H1 (cell line): Measurements from ENCODE around the gene DNA2. TPM values are rescaled to one million over a fixed set of nuclear protein-coding genes. Genes with fewer than 3 reads are reported as not detected.

Experiments
- CTCF ChIA-PET: fragments of 300-600 bp; sonication (Branson Sonifier 250); formaldehyde crosslinking; loops from one replicate; lab custom pipeline; 2021; ENCODE audit not compliant: partially characterized antibody; lab: Charles Lee
- POLR2A ChIA-PET: fragments of 300-600 bp; sonication (Branson Sonifier 250); formaldehyde crosslinking; loops from one replicate; lab custom pipeline; 2021; ENCODE audit warnings: inconsistent platforms; ENCODE audit not compliant: partially characterized antibody; lab: Charles Lee
- DNase-seq, 2 experiments: peaks; one replicate each; pipeline versions ENCODE4 v3.0.0 to v3.0.0-alpha.2; 2010 to 2022; ENCODE audit warnings: low spot score in 2 of 2, low read depth in 1 of 2, mixed read lengths in 1 of 2
- FAIRE-seq: peaks from 2 replicates; lab custom pipeline; 2011; peaks lifted over from hg19 to GRCh38; lab: Jason Lieb, UNC
- H2AFZ ChIP-seq: 2 replicates; pipeline ENCODE4 v1.8.1; 2012; ENCODE audit warnings: low read length, inconsistent platforms
- H2AK5ac ChIP-seq: 2 replicates; pipeline ENCODE4 v1.6.1; 2013; ENCODE audit warnings: low read depth, low read length
- H2BK120ac ChIP-seq: replicated peaks from 2 replicates; pipeline ENCODE3; 2013; ENCODE audit warnings: low read depth, low read length, inconsistent platforms
- H2BK12ac ChIP-seq: 2 replicates; pipeline ENCODE4 v1.6.1; 2013; ENCODE audit warnings: low read depth, low read length
- H2BK15ac ChIP-seq: 2 replicates; pipeline ENCODE4 v1.6.1; 2013; ENCODE audit warnings: low read length
- H2BK20ac ChIP-seq: 2 replicates; pipeline ENCODE4 v1.6.1; 2013; ENCODE audit warnings: low read length
- H2BK5ac ChIP-seq: 2 replicates; pipeline ENCODE4 v1.6.1; 2013; ENCODE audit warnings: low read depth, low read length
- H3K14ac ChIP-seq: 2 replicates; pipeline ENCODE4 v1.6.1; 2013; ENCODE audit warnings: inconsistent platforms; ENCODE audit not compliant: insufficient read length
- H3K18ac ChIP-seq: 2 replicates; pipeline ENCODE4 v1.6.1; 2013; ENCODE audit warnings: low read length; ENCODE audit errors: extremely low read depth
- H3K23ac ChIP-seq: 2 replicates; pipeline ENCODE4 v1.6.1; 2013; ENCODE audit warnings: inconsistent platforms; ENCODE audit not compliant: insufficient read length
- H3K23me2 ChIP-seq: 2 replicates; pipeline ENCODE4 v1.6.1; 2013; ENCODE audit warnings: low read depth, low read length
- H3K27ac ChIP-seq: 2 replicates; pipeline ENCODE4 v1.6.1; 2011; ENCODE audit warnings: low read depth, low read length, inconsistent platforms
- H3K27me3 ChIP-seq, 4 experiments: replicated peaks in 1 of 4; 1 replicate in 1 of 4; 2 replicates in 3 of 4; pipeline versions ENCODE4 v1.6.1 to v1.8.1; 2011 to 2013; ENCODE audit warnings: low read length in 3 of 4, mild to moderate bottlenecking in 3 of 4, inconsistent platforms in 2 of 4, mixed read lengths in 2 of 4, moderate library complexity in 1 of 4; ENCODE audit not compliant: control insufficient read depth in 3 of 4, insufficient read depth in 3 of 4; ENCODE audit errors: extremely low read depth in 1 of 4
- H3K36me3 ChIP-seq, 4 experiments: 2 replicates each; pipeline versions ENCODE4 v1.6.1 to v1.8.1; 2011 to 2013; ENCODE audit warnings: mild to moderate bottlenecking in 4 of 4, low read length in 3 of 4, moderate library complexity in 2 of 4, control low read depth in 1 of 4, inconsistent platforms in 1 of 4; ENCODE audit not compliant: insufficient read depth in 4 of 4, control insufficient read depth in 2 of 4
- H3K4ac ChIP-seq: replicated peaks from 2 replicates; pipeline ENCODE3; 2013; ENCODE audit warnings: low read length, low read depth, mixed read lengths, inconsistent platforms; ENCODE audit not compliant: insufficient read length
- H3K4me1 ChIP-seq, 4 experiments: replicated peaks in 1 of 4; 1 replicate in 1 of 4; 2 replicates in 3 of 4; pipeline versions ENCODE4 v1.6.1 to v1.8.1; 2011 to 2013; ENCODE audit warnings: low read length in 3 of 4, inconsistent platforms in 2 of 4, mixed read lengths in 1 of 4; ENCODE audit not compliant: insufficient read depth in 4 of 4, control insufficient read depth in 3 of 4
- H3K4me2 ChIP-seq, 2 experiments: 2 replicates each; pipeline versions ENCODE4 v1.6.1 to v1.8.1; 2011 to 2013; ENCODE audit warnings: low read depth in 2 of 2, low read length in 2 of 2, control low read depth in 1 of 2, inconsistent platforms in 1 of 2, mild to moderate bottlenecking in 1 of 2; ENCODE audit not compliant: insufficient read depth in 1 of 2
- H3K4me3 ChIP-seq, 4 experiments: fragments of 200-600, 300-600 bp in 1 of 4; sonication (generic), shearing (Covaris generic), sonication (Bioruptor Twin) in 1 of 4; 2 replicates each; pipeline versions ENCODE4 v1.5.1 to v1.8.1; 2011 to 2016; ENCODE audit warnings: low read length in 4 of 4, low read depth in 3 of 4, control low read depth in 2 of 4, inconsistent platforms in 2 of 4, mild to moderate bottlenecking in 2 of 4, mixed read lengths in 1 of 4, moderate library complexity in 1 of 4; ENCODE audit not compliant: insufficient read depth in 2 of 4; ENCODE audit errors: extremely low read depth in 1 of 4
- H3K56ac ChIP-seq: replicated peaks from 2 replicates; pipeline ENCODE3; 2013; ENCODE audit warnings: low read depth, mild to moderate bottlenecking, mixed read lengths, low read length, inconsistent platforms; ENCODE audit not compliant: insufficient read length
- H3K79me1 ChIP-seq: 2 replicates; pipeline ENCODE4 v1.6.1; 2013; ENCODE audit warnings: low read depth, low read length, control low read depth
- H3K79me2 ChIP-seq, 2 experiments: 2 replicates each; pipeline versions ENCODE4 v1.6.1 to v1.8.1; 2012 to 2013; ENCODE audit warnings: low read length in 2 of 2, mild to moderate bottlenecking in 2 of 2, inconsistent platforms in 1 of 2; ENCODE audit not compliant: insufficient read depth in 2 of 2, control insufficient read depth in 1 of 2
- H3K9ac ChIP-seq, 4 experiments: replicated peaks in 1 of 4; 1 replicate in 1 of 4; 2 replicates in 3 of 4; pipeline versions ENCODE4 v1.6.1 to v1.8.1; 2011 to 2013; ENCODE audit warnings: low read depth in 3 of 4, low read length in 3 of 4, control low read depth in 2 of 4, mild to moderate bottlenecking in 2 of 4, moderate library complexity in 2 of 4, inconsistent platforms in 1 of 4; ENCODE audit errors: extremely low read depth in 1 of 4
- H3K9me3 ChIP-seq, 2 experiments: 2 replicates each; pipeline versions ENCODE4 v1.6.1 to v1.8.1; 2012 to 2013; ENCODE audit warnings: mild to moderate bottlenecking in 2 of 2, moderate library complexity in 2 of 2, control low read depth in 1 of 2, inconsistent platforms in 1 of 2, low read depth in 1 of 2, low read length in 1 of 2, mixed read lengths in 1 of 2; ENCODE audit not compliant: insufficient read depth in 2 of 2
- H4K20me1 ChIP-seq, 2 experiments: replicated peaks in 1 of 2; 2 replicates each; pipeline versions ENCODE3 to v1.8.1; 2011 to 2013; ENCODE audit warnings: inconsistent platforms in 2 of 2, low read length in 2 of 2, mild to moderate bottlenecking in 1 of 2; ENCODE audit not compliant: insufficient read depth in 2 of 2, control insufficient read depth in 1 of 2
- H4K5ac ChIP-seq: 2 replicates; pipeline ENCODE4 v1.6.1; 2013; ENCODE audit warnings: low read length, low read depth, mixed read lengths, inconsistent platforms; ENCODE audit not compliant: insufficient read length
- H4K8ac ChIP-seq: 2 replicates; pipeline ENCODE4 v1.8.0; 2013; ENCODE audit warnings: mild to moderate bottlenecking, moderate library complexity, low read length, inconsistent platforms; ENCODE audit not compliant: insufficient read depth; ENCODE audit errors: extremely low read depth
- H4K91ac ChIP-seq: replicated peaks from 2 replicates; pipeline ENCODE3; 2013; ENCODE audit warnings: low read length, mixed read lengths, inconsistent platforms; ENCODE audit not compliant: insufficient read length
- ASH2L ChIP-seq: fragments of 200-600, 300-600 bp; sonication (generic); IDR thresholded peaks from one replicate; pipeline ENCODE4 v1.7.1; 2017; ENCODE audit warnings: low read length
- EZH2 ChIP-seq: fragments of 200-600 bp; sonication (generic); IDR thresholded peaks from 2 replicates; pipeline ENCODE4 v1.7.1; 2012; ENCODE audit warnings: low read depth, mild to moderate bottlenecking, moderate library complexity, low read length, inconsistent platforms; ENCODE audit not compliant: severe bottlenecking
- POU5F1 ChIP-seq: IDR thresholded peaks from 2 replicates; pipeline ENCODE4 v1.6.1; 2011; ENCODE audit warnings: low read depth, mild to moderate bottlenecking, low read length, moderate library complexity
- RAD21 ChIP-seq, 2 experiments: IDR thresholded peaks in 1 of 2; conservative IDR thresholded peaks in 1 of 2; 2 replicates each; pipeline ENCODE4 v1.6.1; 2011; ENCODE audit warnings: low read depth in 2 of 2, low read length in 2 of 2, improper control_type of control experiment in 1 of 2, inconsistent platforms in 1 of 2, mild to moderate bottlenecking in 1 of 2, moderate library complexity in 1 of 2
- RFX5 ChIP-seq: IDR thresholded peaks from 2 replicates; pipeline ENCODE4 v1.6.1; 2011; ENCODE audit warnings: low read depth, low read length, improper control_type of control experiment, borderline replicate concordance
- SAP30 ChIP-seq: fragments of 300-600 bp; sonication (generic); IDR thresholded peaks from 2 replicates; pipeline ENCODE4 v1.7.1; 2012; ENCODE audit warnings: low read length, moderate library complexity, mild to moderate bottlenecking, inconsistent platforms; ENCODE audit not compliant: insufficient read depth, insufficient replicate concordance
- WGBS, 2 experiments: shearing (Covaris generic) in 1 of 2; methylation state at CpG; one replicate each; pipeline versions ENCODE4 v1.1.6 to v1.1.7; 2013 to 2015; ENCODE audit warnings: low lambda C conversion rate in 2 of 2, mixed read lengths in 2 of 2, inconsistent platforms in 1 of 2, low coverage in 1 of 2, missing lambda C conversion rate in 1 of 2; ENCODE audit not compliant: insufficient replicate concordance in 2 of 2, insufficient coverage in 1 of 2, insufficient read length in 1 of 2; ENCODE audit errors: extremely low coverage in 1 of 2, missing lambda C conversion rate in 1 of 2; 5-methylcytosine and 5-hydroxymethylcytosine counted together
- polyA plus RNA-seq, 7 experiments: library from polyadenylated mRNA; depleted of rRNA in 3 of 7; stranded (reverse) in 5 of 7; unstranded in 2 of 7; fragments of >200 nt in 5 of 7; fragments of 200-250 nt in 2 of 7; gene quantifications; 1 replicate in 5 of 7; 2 replicates in 1 of 7; 4 replicates in 1 of 7; pipeline versions ENCODE4 v1.2.1 to v1.2.3, GENCODE V29; 2011 to 2013; ENCODE audit warnings: missing spikeins in 2 of 7, mixed read lengths in 2 of 7
- total RNA-seq: library from RNA; stranded (reverse); fragmentation: NEBNext Ultra II Directional; extraction: Animal tissue kit (Norgen Biotek cat#: 25700); gene quantifications from 2 replicates; pipeline ENCODE4 v1.2.1, GENCODE V29; 2021

DNA2 gene
- total and polyA plus RNA-seq, 2 of the 8 experiments (the other 6 are each of a cell fraction or from before 2014, with no cell fraction given): 16.0 to 57.9 TPM

DNA sequence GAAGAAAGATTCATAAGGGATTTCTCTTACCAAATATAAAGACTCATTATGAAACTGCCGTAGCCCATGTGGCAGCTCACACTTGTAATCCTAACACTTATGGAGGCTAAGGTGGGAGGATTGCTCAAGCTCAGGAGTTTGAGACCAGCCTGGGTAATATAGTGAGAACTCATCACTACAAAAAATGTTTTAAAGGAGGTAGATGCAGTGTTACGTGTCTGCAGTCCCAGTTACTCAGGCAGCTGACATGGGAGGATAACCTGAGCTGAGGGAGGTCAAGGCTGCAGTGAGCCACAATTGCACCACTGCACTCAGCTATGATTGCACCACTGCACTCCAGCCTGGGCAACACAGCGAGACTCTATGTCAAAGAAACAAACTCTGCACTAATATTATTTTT lies 18.1 kb upstream of the DNA2 start:
- TF ChIP-seq RAD21 (IDR thresholded peaks at IDR 0.05 in 1 of 2, conservative IDR thresholded peaks at IDR 0.05 in 1 of 2; ENCODE audit: low read depth in 2 of 2, low read length in 2 of 2) (no peak), SAP30 (no peak), EZH2 (no peak), ASH2L (no peak), POU5F1 (no peak), RFX5 (no peak)
- no peak overlapping the region for H3K9ac ChIP-seq
- H4K5ac ChIP-seq: no peak overlapping the region
- no peak overlapping the region for H4K91ac ChIP-seq
- no peak overlapping the region for H3K27ac ChIP-seq
- no peak for FAIRE-seq
- no peak overlapping the region for H3K4me2 ChIP-seq
- H2AFZ ChIP-seq: no peak overlapping the region
- no peak overlapping the region for H4K8ac ChIP-seq
- no peak overlapping the region for H2BK5ac ChIP-seq
- DNase-seq: no peak
- H3K79me2 ChIP-seq: no peaks in the 10 kb centered on the region
- no peaks in the 10 kb centered on the region for H3K23me2 ChIP-seq
- no peaks in the 10 kb centered on the region for H4K20me1 ChIP-seq
- H3K27me3 ChIP-seq: no peaks in the 10 kb centered on the region
- no peaks in the 10 kb centered on the region for H3K79me1 ChIP-seq
- H3K9me3 ChIP-seq: no peaks in the 10 kb centered on the region
- POLR2A ChIA-PET: no interaction called here
- no peak overlapping the region for H3K4me3 ChIP-seq
- H2BK120ac ChIP-seq: no peak overlapping the region
- no peak overlapping the region for H3K14ac ChIP-seq
- WGBS, 2 experiments: 96% methylated on average over 3 of the region's 3 CpGs; no CpG with 5 or more reads in 1 of the 2 experiments
- no peak overlapping the region for H2AK5ac ChIP-seq
- H3K4ac ChIP-seq: no peak overlapping the region
- H3K4me1 ChIP-seq: no peaks in the 10 kb centered on the region
- no peak overlapping the region for H2BK20ac ChIP-seq
- no peak overlapping the region for H3K23ac ChIP-seq
- no peak overlapping the region for H2BK12ac ChIP-seq
- H3K18ac ChIP-seq: no peak overlapping the region
- H2BK15ac ChIP-seq: no peak overlapping the region
- CTCF ChIA-PET: interaction anchor here (0.7 kb wide), 1 partner anchor 56 kb away, joined by 3 read pairs; no protein-coding TSS in a partner anchor
- H3K56ac ChIP-seq: no peak overlapping the region
- peaks cover 0 to 4% (median 2%) of the 10 kb centered on the region in 4 experiments; a peak in 1 of 8 replicates for H3K36me3 ChIP-seq
